WI38 (cell line): ENCODE measurements around the gene KRTAP5-10.
"Not testable (repeated sequence)": the region's sequence is repeated elsewhere in the genome, so short reads cannot be mapped to it uniquely, and the experiment has no call there.

Source experiments
- H3K4me3 ChIP-seq: 2 replicates; pipeline ENCODE4 v1.5.1; 2011; ENCODE audit warnings: low read depth, mild to moderate bottlenecking, control low read depth, low read length
- TF ChIP-seq, protein P1 (sequence below): IDR thresholded peaks from 2 replicates; pipeline ENCODE4 v1.5.1; 2012; ENCODE audit warnings: low read depth, mild to moderate bottlenecking, control low read depth, low read length

Gene KRTAP5-10, protein sequence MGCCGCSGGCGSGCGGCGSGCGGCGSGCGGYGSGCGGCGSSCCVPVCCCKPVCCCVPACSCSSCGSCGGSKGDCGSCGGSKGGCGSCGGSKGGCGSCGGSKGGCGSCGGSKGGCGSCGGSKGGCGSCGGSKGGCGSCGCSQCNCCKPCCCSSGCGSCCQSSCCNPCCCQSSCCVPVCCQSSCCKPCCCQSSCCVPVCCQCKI

GRCh38 chr11:71565263-71565662 is at the start of gene KRTAP5-10:
Gene KRTAP5-10 (plus strand): TSS chr11:71565563. CDS start chr11:71565588, 25 bp downstream.
- H3K4me3 ChIP-seq, result no peak within 1 kb of the TSS
- TF ChIP-seq, protein P1, sequence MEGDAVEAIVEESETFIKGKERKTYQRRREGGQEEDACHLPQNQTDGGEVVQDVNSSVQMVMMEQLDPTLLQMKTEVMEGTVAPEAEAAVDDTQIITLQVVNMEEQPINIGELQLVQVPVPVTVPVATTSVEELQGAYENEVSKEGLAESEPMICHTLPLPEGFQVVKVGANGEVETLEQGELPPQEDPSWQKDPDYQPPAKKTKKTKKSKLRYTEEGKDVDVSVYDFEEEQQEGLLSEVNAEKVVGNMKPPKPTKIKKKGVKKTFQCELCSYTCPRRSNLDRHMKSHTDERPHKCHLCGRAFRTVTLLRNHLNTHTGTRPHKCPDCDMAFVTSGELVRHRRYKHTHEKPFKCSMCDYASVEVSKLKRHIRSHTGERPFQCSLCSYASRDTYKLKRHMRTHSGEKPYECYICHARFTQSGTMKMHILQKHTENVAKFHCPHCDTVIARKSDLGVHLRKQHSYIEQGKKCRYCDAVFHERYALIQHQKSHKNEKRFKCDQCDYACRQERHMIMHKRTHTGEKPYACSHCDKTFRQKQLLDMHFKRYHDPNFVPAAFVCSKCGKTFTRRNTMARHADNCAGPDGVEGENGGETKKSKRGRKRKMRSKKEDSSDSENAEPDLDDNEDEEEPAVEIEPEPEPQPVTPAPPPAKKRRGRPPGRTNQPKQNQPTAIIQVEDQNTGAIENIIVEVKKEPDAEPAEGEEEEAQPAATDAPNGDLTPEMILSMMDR, result no peak

- TF ChIP-seq, protein P1, result no peak
- H3K4me3 ChIP-seq, result no peak overlapping the region
Measured at GRCh38 chr11:71518506-71519471, 46.6 kb upstream of the KRTAP5-10 start.

DNA sequence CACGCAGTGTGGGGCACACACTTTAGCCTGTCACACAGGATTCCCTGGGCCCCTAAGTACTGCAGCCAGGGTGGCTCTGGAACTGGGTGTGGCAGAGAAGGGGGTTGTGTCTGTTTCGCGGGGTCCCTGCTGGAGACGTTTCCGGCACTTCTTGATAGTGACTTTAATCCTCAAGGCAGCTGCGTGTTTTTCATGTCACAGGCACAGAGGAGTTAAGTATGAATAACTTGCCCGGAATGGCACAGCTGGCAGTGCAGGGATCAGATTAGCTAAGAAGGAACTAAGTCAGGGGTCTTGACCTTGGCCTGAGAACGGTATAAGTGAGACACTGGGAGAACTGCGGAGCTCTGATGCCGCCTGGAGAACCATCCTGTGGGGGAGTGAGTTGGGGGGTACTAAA is 45.8 kb upstream of the KRTAP5-10 start:
- no peak overlapping the region for H3K4me3 ChIP-seq
- TF ChIP-seq, protein P1, result no peak

- H3K4me3 ChIP-seq, result no peak overlapping the region
Measured at GRCh38 chr11:71525188-71525937, 40.0 kb upstream of the KRTAP5-10 start.

GRCh38 chr11:71525938-71526495 is 39.3 kb upstream of the KRTAP5-10 start:
- TF ChIP-seq, protein P1, result no peak
- H3K4me3 ChIP-seq, result no peak overlapping the region

More at GRCh38 chr11:71525188-71525937, 40.0 kb upstream of the KRTAP5-10 start:
- TF ChIP-seq, protein P1, result no peak

DNA sequence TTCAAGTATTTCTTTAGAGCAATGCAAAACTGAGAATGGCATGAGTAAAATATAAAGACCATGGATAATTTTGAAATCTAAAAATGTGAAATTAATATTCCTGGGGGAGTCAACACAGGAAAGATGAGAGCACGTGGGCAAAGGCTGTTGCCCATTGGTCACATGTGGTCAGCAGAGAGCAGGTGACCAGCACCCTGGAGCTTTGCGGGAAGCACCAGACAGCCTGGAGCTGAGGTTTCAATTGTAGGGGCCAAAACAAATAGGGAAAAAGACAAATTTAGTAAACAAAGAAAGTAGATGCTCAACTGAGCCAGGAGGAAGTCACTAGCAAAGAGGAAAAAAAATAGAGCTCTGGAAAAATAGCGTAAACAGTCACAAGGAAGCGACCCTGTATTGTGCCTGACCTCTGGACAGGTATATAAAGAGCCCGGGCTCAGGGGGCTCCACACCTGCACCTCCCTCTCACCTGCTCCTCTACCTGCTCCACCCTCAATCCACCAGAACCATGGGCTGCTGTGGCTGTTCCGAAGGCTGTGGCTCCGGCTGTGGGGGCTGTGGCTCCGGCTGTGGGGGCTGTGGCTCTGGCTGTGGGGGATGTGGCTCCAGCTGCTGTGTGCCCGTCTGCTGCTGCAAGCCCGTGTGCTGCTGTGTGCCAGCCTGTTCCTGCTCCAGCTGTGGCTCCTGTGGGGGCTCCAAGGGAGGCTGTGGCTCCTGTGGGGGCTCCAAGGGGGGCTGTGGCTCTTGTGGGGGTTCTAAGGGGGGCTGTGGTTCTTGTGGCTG is 38.4 kb upstream of the KRTAP5-10 start, which contains the start of gene KRTAP5-7:
TSS of gene KRTAP5-7 (plus strand) at position 472 of the 780 bp plus-strand sequence. CDS start at position 506, 34 bp downstream.
- H3K4me3 ChIP-seq, result not testable (repeated sequence)
